HG02610 (cell line): ENCODE results near the gene ZNF219.

Experiments
- ATAC-seq: cut with Tn5 transposase; IDR thresholded peaks from one replicate; pipeline ENCODE4 v1.9.1; 2021; ENCODE audit warnings: mild to moderate bottlenecking, moderate library complexity; ENCODE audit not compliant: unreplicated experiment

ZNF219 gene

GRCh38 chr14:21098076-21098891 lies at the start of gene ZNF219:
Gene ZNF219 (minus strand): TSS chr14:21098655. CDS start chr14:21093591, 5,064 bp downstream.
- no peak for ATAC-seq

- no peak for ATAC-seq
These were observed 47.0 kb upstream of the ZNF219 start for GRCh38 chr14:21145437-21145836.

GRCh38 chr14:21142357-21142756 lies 43.9 kb upstream of the ZNF219 start:
- ATAC-seq = no peak

GRCh38 chr14:21136024-21136423 lies 37.6 kb upstream of the ZNF219 start:
- no peak for ATAC-seq

- ATAC-seq = no peak
These were observed 35.4 kb upstream of the ZNF219 start for GRCh38 chr14:21133901-21134300.

GRCh38 chr14:21123429-21123828 lies 25.0 kb upstream of the ZNF219 start:
- no peak for ATAC-seq

- ATAC-seq = no peak
These were observed 22.7 kb upstream of the ZNF219 start for GRCh38 chr14:21121122-21121521.

GRCh38 chr14:21120686-21121085 lies 22.2 kb upstream of the ZNF219 start:
- ATAC-seq = no peak

GRCh38 chr14:21118933-21119332 lies 20.5 kb upstream of the ZNF219 start:
- ATAC-seq = no peak

- no peak for ATAC-seq
These were observed 14.9 kb upstream of the ZNF219 start for GRCh38 chr14:21113369-21113768.

- no peak for ATAC-seq
These were observed 13.8 kb upstream of the ZNF219 start for GRCh38 chr14:21112255-21112654.

GRCh38 chr14:21109377-21110138 lies 11.1 kb upstream of the ZNF219 start:
- ATAC-seq = peak; percentile 84

- no peak for ATAC-seq
These were observed 10.3 kb upstream of the ZNF219 start for GRCh38 chr14:21108791-21109190.

GRCh38 chr14:21107283-21107800 lies 8.9 kb upstream of the ZNF219 start:
- ATAC-seq = no peak

GRCh38 chr14:21106498-21107282 lies 8.2 kb upstream of the ZNF219 start:
- ATAC-seq = no peak

- no peak for ATAC-seq
These were observed 7.7 kb upstream of the ZNF219 start for GRCh38 chr14:21106176-21106497.

- no peak for ATAC-seq
These were observed 6.6 kb upstream of the ZNF219 start for GRCh38 chr14:21105095-21105494.

- ATAC-seq = peak; percentile 34
These were observed 6.1 kb upstream of the ZNF219 start for GRCh38 chr14:21104448-21105060.

GRCh38 chr14:21103710-21104447 lies 5.4 kb upstream of the ZNF219 start:
- peak; percentile 92 for ATAC-seq

GRCh38 chr14:21103411-21103709 lies 4.9 kb upstream of the ZNF219 start:
- ATAC-seq = no peak
